MCF 10A (cell line): ENCODE data around the gene PGAP6. TPM values are rescaled to one million over a fixed set of nuclear protein-coding genes. Genes with fewer than 3 reads are reported as not detected.

Experiments used
- BruUV-seq: library from RNA; stranded (reverse); fragments of 400-500 nt; replicated peaks from 2 replicates; lab custom pipeline; 2021; lab: Mats Ljungman, UMichigan
- CTCF ChIA-PET: fragments of 300-600 bp; sonication (Branson Sonifier 250); formaldehyde crosslinking; extraction: SDS; loops from one replicate; lab custom pipeline; 2021; ENCODE audit warnings: antibody characterized with exemption, inconsistent platforms; lab: Yijun Ruan, JAX
- POLR2A ChIA-PET: fragments of 300-600, 350-650 bp; sonication (Branson Sonifier 250); formaldehyde crosslinking; extraction: SDS; loops from one replicate; lab custom pipeline; 2020; ENCODE audit warnings: antibody characterized with exemption, inconsistent platforms; lab: Yijun Ruan, JAX
- DNase-seq: peaks from one replicate; pipeline ENCODE4 v3.0.0-alpha.2; 2018; ENCODE audit not compliant: unreplicated experiment
- H3K27ac Mint-ChIP-seq: one replicate; pipeline ENCODE4 v1.8.0; 2022; ENCODE audit warnings: mild to moderate bottlenecking, low read depth, mixed read lengths; ENCODE audit not compliant: unreplicated experiment
- H3K27me3 Mint-ChIP-seq: one replicate; pipeline ENCODE4 v1.8.0; 2022; ENCODE audit warnings: mixed read lengths; ENCODE audit not compliant: insufficient read depth, unreplicated experiment
- H3K36me3 Mint-ChIP-seq: one replicate; pipeline ENCODE4 v1.8.0; 2022; ENCODE audit warnings: mild to moderate bottlenecking, moderate library complexity, mixed read lengths; ENCODE audit not compliant: insufficient read depth, unreplicated experiment
- H3K4me1 Mint-ChIP-seq: one replicate; pipeline ENCODE4 v1.8.0; 2022; ENCODE audit warnings: mixed read lengths; ENCODE audit not compliant: insufficient read depth, unreplicated experiment
- H3K4me3 Mint-ChIP-seq: one replicate; pipeline ENCODE4 v1.8.0; 2022; ENCODE audit warnings: mild to moderate bottlenecking, moderate library complexity, mixed read lengths; ENCODE audit not compliant: unreplicated experiment
- H3K9me3 Mint-ChIP-seq: one replicate; pipeline ENCODE4 v1.8.0; 2022; ENCODE audit warnings: mixed read lengths; ENCODE audit not compliant: unreplicated experiment
- intact Hi-C: fragments of 100-400 bp; cut with micrococcal nuclease; formaldehyde crosslinking; loops from 2 replicates; pipeline ENCODE4 v1.14.1; 2022
- total RNA-seq: library from RNA; stranded (reverse); gene quantifications from 2 replicates; pipeline ENCODE4 v1.2.3, GENCODE V29; 2022
- TF ChIP-seq, protein P1 (sequence below): fragments of 200-600 bp; IDR thresholded peaks from one replicate; pipeline ENCODE4 v1.8.0; 2022; ENCODE audit warnings: antibody characterized with exemption, mild to moderate bottlenecking; ENCODE audit not compliant: unreplicated experiment

The PGAP6 gene
- total RNA-seq, 1 experiment from 2014 or later, result 18.3 TPM

GRCh38 chr16:369866-370436 is 11.8 kb downstream of the PGAP6 start:
- Mint-ChIP-seq H3K4me3 (peak overlapping the region; percentile 81), H3K9me3 (no peaks in the 10 kb centered on the region), H3K27ac (peak overlapping the region; percentile 90), H3K36me3 (peaks cover 23% of the 10 kb centered on the region), H3K4me1 (no peaks in the 10 kb centered on the region), H3K27me3 (no peaks in the 10 kb centered on the region)
- no TSS peak for BruUV-seq
- peak; percentile 28 for DNase-seq
- ChIA-PET POLR2A (interaction anchor here (0.6 to 1.6 kb wide), 7 partner anchors 9 to 157 kb away, joined by 3 to 13 read pairs (median 4); partner anchors contain the start of genes AXIN1, CAPN15, FAM234A and PGAP6), CTCF (interaction anchor here (0.6 kb wide), 1 partner anchor 332 kb away, joined by 3 read pairs; no protein-coding TSS in a partner anchor)
- TF ChIP-seq, protein P1, sequence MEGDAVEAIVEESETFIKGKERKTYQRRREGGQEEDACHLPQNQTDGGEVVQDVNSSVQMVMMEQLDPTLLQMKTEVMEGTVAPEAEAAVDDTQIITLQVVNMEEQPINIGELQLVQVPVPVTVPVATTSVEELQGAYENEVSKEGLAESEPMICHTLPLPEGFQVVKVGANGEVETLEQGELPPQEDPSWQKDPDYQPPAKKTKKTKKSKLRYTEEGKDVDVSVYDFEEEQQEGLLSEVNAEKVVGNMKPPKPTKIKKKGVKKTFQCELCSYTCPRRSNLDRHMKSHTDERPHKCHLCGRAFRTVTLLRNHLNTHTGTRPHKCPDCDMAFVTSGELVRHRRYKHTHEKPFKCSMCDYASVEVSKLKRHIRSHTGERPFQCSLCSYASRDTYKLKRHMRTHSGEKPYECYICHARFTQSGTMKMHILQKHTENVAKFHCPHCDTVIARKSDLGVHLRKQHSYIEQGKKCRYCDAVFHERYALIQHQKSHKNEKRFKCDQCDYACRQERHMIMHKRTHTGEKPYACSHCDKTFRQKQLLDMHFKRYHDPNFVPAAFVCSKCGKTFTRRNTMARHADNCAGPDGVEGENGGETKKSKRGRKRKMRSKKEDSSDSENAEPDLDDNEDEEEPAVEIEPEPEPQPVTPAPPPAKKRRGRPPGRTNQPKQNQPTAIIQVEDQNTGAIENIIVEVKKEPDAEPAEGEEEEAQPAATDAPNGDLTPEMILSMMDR, result no peak
- intact Hi-C loops, result no loop called here

GRCh38 chr16:369275-369865 is 12.4 kb downstream of the PGAP6 start:
- TF ChIP-seq, protein P1, result no peak
- H3K27ac Mint-ChIP-seq, result no peak overlapping the region
- DNase-seq, result no peak
- ChIA-PET CTCF (no interaction called here), POLR2A (interaction anchor here (0.8 kb wide), 1 partner anchor 180 kb away, joined by 4 read pairs; no protein-coding TSS in a partner anchor)
- intact Hi-C loops, result no loop called here
- no peaks in the 10 kb centered on the region for H3K27me3 Mint-ChIP-seq
- H3K4me1 Mint-ChIP-seq, result no peaks in the 10 kb centered on the region
- H3K36me3 Mint-ChIP-seq, result peaks cover 23% of the 10 kb centered on the region
- BruUV-seq, result no TSS peak
- no peaks in the 10 kb centered on the region for H3K9me3 Mint-ChIP-seq
- peak overlapping the region; percentile 81 for H3K4me3 Mint-ChIP-seq

- ChIA-PET CTCF (no interaction called here), POLR2A (interaction anchor here (0.8 kb wide), 1 partner anchor 180 kb away, joined by 4 read pairs; no protein-coding TSS in a partner anchor)
- intact Hi-C loops, result no loop called here
- Mint-ChIP-seq H3K27me3 (no peaks in the 10 kb centered on the region), H3K4me3 (no peak overlapping the region), H3K4me1 (no peaks in the 10 kb centered on the region), H3K9me3 (no peaks in the 10 kb centered on the region), H3K27ac (no peak overlapping the region), H3K36me3 (peaks cover 23% of the 10 kb centered on the region)
- TF ChIP-seq, protein P1, result no peak
- no TSS peak for BruUV-seq
- DNase-seq, result no peak
Measured at GRCh38 chr16:368388-369158, 13.2 kb downstream of the PGAP6 start.
